NT2/D1 (cell line): ENCODE data around the gene DCDC2B.

ENCODE experiments used
- SUZ12 ChIP-seq: IDR thresholded peaks from 2 replicates; pipeline ENCODE4 v1.6.1; 2011; ENCODE audit not compliant: insufficient read length, insufficient read depth; ENCODE audit errors: extremely low read depth
- YY1 ChIP-seq: IDR thresholded peaks from 2 replicates; pipeline ENCODE4 v1.6.1; 2011; ENCODE audit not compliant: insufficient read length, insufficient read depth

GRCh38 chr1:32255072-32256071, 46.5 kb downstream of the DCDC2B start:
- TF ChIP-seq SUZ12 (no peak), YY1 (no peak)
